ENCODE measurements around the gene ZNF382.

- no peak for TF ChIP-seq POLR2A (IDR thresholded peaks at IDR 0.05)
- TF ChIP-seq, protein P1, sequence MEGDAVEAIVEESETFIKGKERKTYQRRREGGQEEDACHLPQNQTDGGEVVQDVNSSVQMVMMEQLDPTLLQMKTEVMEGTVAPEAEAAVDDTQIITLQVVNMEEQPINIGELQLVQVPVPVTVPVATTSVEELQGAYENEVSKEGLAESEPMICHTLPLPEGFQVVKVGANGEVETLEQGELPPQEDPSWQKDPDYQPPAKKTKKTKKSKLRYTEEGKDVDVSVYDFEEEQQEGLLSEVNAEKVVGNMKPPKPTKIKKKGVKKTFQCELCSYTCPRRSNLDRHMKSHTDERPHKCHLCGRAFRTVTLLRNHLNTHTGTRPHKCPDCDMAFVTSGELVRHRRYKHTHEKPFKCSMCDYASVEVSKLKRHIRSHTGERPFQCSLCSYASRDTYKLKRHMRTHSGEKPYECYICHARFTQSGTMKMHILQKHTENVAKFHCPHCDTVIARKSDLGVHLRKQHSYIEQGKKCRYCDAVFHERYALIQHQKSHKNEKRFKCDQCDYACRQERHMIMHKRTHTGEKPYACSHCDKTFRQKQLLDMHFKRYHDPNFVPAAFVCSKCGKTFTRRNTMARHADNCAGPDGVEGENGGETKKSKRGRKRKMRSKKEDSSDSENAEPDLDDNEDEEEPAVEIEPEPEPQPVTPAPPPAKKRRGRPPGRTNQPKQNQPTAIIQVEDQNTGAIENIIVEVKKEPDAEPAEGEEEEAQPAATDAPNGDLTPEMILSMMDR (IDR thresholded peaks at IDR 0.05) = no peak
Measured at GRCh38 chr19:36604656-36605100, 435 bp upstream of the ZNF382 start.
